ENCODE data around the gene INHA. TPM values are rescaled to one million over a fixed set of nuclear protein-coding genes. Genes with fewer than 3 reads are reported as not detected.

INHA gene
- total and polyA plus RNA-seq, 5 experiments from 2014 or later: not detected

DNA sequence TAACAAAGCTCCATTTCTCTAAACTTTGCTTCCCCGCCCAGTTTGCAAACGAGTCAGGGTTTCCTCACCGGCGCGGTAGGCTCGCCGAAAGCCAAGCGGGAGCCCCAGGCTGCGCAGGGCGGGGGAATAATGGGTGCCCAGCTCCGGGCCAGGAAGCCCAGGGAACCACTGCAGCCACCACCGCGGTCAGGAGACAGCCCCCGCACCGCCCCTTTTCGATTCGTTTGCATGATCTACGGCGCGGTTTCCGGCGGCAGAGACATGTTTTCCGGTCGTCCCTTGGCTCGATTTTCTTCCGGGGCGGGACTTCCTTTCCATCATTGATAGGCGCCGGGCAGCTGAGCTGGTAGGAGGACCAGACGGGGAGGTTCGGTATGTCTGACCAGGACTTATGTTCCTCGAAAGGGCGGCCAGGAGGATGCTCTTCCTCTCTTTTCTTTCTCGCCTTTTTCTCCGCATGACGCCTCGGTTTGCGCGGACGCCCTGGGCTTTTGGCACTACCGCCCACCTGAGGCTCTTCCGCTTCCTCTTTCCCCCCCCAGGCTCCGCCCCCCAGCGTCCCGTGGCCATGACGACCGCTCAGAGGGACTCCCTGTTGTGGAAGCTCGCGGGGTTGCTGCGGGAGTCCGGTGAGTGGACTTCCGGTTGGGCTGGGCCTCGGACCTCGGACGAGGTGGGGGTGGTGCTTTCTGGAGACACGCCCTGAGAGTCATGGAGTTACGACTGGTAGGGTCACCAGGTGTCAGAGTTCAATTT is 25.6 kb downstream of the INHA start, which contains the start of gene STK11IP:
STK11IP (plus strand) TSS at position 306 of the 756 bp plus-strand sequence; CDS start at position 569, 263 bp downstream.
- Mint-ChIP-seq H3K27ac (peak within 1 kb of the TSS; percentile 90 to 99 (median 96)), H3K4me3 (peak within 1 kb of the TSS; percentile 93 to 99 (median 96))
- POLR2A ChIA-PET: interaction anchor here (0.6 to 1.2 kb wide), 2 partner anchors 40 to 1281 kb away, joined by 3 read pairs; no protein-coding TSS in a partner anchor

DNA sequence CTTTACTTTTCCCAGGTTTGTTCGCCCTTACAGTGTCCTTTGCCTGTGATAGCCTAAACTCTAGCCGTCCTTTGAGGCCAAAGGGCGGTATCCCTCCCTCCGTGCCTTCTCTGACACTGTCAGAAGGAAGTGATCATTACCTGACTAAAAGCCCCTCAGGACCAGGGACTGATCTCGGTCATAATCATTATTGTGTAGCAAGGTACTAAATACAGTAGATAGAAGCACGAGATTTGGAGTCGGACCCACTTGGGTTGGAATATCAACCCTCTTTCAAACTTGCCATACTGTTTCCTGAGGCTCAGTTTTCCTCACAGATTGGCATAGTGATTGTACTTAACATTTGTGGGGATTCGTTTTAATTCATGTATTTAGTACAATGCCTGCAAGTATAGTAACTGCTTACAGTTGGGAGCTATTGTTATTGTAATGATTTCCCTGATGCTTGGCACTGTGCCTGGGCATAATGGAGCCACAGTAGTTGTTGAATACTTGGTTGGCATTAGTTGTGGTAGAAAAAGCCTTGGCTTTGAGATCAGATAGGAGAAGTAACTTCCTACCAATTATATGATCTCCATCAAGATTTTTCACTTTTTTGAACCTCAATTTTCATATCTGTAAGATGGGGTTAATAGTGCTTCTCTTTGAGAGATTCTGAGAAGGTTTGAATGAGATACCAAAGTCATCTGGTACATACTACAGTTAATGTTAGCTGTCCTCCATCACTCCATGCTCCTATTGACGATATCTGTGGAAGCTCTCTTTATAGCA is 26.4 kb downstream of the INHA start:
- peak overlapping the region; percentile 93 to 99 (median 96) for H3K4me3 Mint-ChIP-seq
- POLR2A ChIA-PET: interaction anchor here (0.5 to 0.6 kb wide), 2 partner anchors 996 to 1282 kb away, joined by 3 read pairs; no protein-coding TSS in a partner anchor

More for the DNA sequence above, 25.6 kb downstream of the INHA start, which contains the start of gene STK11IP:
- Mint-ChIP-seq H3K27me3 (peaks cover 0 to 9% (median 6%) of the 10 kb centered on the region in 5 donors), H3K9me3 (no peaks in the 10 kb centered on the region), H3K4me1 (peaks cover 7 to 23% (median 22%) of the 10 kb centered on the region in 4 donors), H3K36me3 (peaks cover 0 to 21% (median 11%) of the 10 kb centered on the region in 3 donors)
- peak; percentile 91 for ATAC-seq
- DNase-seq: peak; percentile 76 to 93 (median 88)

DNA sequence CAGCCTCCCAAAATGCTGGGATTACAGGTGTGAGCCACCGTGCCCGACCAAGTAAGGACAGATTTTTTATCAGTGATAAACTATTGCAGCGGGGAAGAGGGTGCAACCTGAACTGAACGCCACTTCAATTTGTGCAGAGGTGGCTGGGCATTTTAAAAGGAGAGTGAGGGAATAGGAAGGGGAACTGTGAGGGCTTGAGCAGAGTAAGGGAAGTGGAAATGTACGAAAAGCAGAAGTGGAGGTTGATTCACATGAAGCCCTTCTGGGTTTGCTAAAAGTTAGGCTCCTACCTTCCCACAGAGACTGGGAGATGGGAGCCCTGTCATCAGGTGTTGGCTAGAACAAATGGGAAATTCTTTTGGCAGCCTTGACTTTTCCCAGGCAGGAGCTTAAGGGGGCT is 31.7 kb downstream of the INHA start:
- H3K4me3 Mint-ChIP-seq: no peak overlapping the region

More for the DNA sequence above, 26.4 kb downstream of the INHA start:
- no peak for ATAC-seq
- DNase-seq: no peak
- no peaks in the 10 kb centered on the region for H3K9me3 Mint-ChIP-seq
- peaks cover 0 to 27% (median 11%) of the 10 kb centered on the region in 3 donors for H3K36me3 Mint-ChIP-seq
- H3K27ac Mint-ChIP-seq: peak overlapping the region; percentile 90 to 99 (median 96)
- H3K27me3 Mint-ChIP-seq: peaks cover 0 to 4% (median 0%) of the 10 kb centered on the region in 5 donors
- H3K4me1 Mint-ChIP-seq: peaks cover 7 to 23% (median 22%) of the 10 kb centered on the region in 4 donors

DNA sequence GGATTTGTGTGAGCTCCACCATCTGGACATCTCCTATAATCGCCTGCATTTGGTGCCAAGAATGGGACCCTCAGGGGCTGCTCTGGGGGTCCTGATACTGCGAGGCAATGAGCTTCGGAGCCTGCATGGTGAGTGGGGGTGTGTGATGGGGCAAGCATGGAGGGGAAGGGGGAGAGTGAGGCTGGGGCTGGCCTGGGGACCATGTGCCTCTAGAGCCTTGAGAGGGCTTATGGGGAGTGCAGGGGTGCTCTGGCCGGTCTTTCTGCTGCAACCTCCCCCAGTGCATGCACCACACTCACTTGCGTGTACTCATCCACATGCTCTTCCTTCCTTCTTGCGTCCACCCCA is 33.5 kb downstream of the INHA start:
- H3K27me3 Mint-ChIP-seq: no peaks in the 10 kb centered on the region
- no peak overlapping the region for H3K27ac Mint-ChIP-seq
- H3K4me1 Mint-ChIP-seq: peaks cover 0 to 11% (median 3%) of the 10 kb centered on the region in 4 donors
- H3K4me3 Mint-ChIP-seq: no peak overlapping the region
- peaks cover 4 to 82% (median 27%) of the 10 kb centered on the region in 3 donors for H3K36me3 Mint-ChIP-seq
- POLR2A ChIA-PET: no interaction called here
- ATAC-seq: no peak
- DNase-seq: no peak
- H3K9me3 Mint-ChIP-seq: no peaks in the 10 kb centered on the region

More for the DNA sequence above, 31.7 kb downstream of the INHA start:
- ATAC-seq (no peak), DNase-seq (no peak)
- H3K36me3 Mint-ChIP-seq: peaks cover 4 to 71% (median 24%) of the 10 kb centered on the region in 3 donors
- POLR2A ChIA-PET: no interaction called here
- no peaks in the 10 kb centered on the region for H3K27me3 Mint-ChIP-seq
- H3K27ac Mint-ChIP-seq: peak overlapping the region in 1 of 10 donors; percentile 26
- H3K9me3 Mint-ChIP-seq: no peaks in the 10 kb centered on the region
- peaks cover 7 to 16% (median 10%) of the 10 kb centered on the region in 4 donors for H3K4me1 Mint-ChIP-seq

DNA sequence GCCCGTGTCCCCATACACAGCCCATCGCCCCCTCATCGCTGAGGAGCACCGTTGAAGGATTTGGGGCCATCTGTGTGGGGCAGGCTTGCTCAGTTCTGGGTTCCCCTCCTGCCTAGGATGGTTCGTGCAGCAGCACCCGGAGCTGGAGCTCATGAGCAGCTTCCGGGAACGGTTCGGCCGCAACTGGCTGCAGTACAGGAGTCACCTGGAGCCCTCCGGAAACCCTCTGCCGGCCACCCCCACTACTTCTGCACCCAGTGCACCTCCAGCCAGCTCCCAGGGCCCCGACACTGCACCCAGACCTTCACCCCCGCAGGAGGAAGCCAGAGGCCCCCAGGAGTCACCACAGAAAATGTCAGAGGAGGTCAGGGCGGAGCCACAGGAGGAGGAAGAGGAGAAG is 35.8 kb downstream of the INHA start:
- ATAC-seq (no peak), DNase-seq (no peak)
- POLR2A ChIA-PET: no interaction called here
- Mint-ChIP-seq H3K9me3 (no peaks in the 10 kb centered on the region), H3K27ac (no peak overlapping the region), H3K4me1 (peaks cover 14 to 26% (median 17%) of the 10 kb centered on the region in 4 donors), H3K4me3 (no peak overlapping the region), H3K27me3 (no peaks in the 10 kb centered on the region), H3K36me3 (peaks cover 4 to 69% (median 19%) of the 10 kb centered on the region in 3 donors)

DNA sequence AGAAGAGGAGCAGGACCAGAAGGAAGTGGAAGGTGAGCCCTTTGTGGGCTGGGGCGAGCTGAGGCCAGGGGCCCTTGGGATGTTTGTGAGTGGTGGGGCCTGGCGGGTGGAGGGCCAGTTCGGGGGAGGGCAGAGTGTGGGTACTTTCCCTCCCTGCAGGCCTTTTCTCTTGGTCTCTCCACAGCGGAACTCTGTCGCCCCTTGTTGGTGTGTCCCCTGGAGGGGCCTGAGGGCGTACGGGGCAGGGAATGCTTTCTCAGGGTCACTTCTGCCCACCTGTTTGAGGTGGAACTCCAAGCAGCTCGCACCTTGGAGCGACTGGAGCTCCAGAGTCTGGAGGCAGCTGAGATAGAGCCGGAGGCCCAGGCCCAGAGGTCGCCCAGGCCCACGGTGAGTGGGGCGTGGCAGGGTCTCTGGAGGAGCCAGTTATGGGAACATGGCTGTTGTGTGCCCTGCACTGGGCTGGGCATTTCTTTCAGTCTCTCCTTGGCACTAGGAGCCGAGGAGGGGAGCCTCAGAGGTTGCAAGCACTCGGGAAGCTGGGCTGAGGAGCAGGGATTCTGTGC is 36.4 kb downstream of the INHA start:
- Mint-ChIP-seq H3K4me1 (peaks cover 15 to 27% (median 20%) of the 10 kb centered on the region in 4 donors), H3K9me3 (no peaks in the 10 kb centered on the region), H3K27me3 (no peaks in the 10 kb centered on the region), H3K4me3 (no peak overlapping the region), H3K36me3 (peaks cover 4 to 66% (median 19%) of the 10 kb centered on the region in 3 donors), H3K27ac (no peak overlapping the region)
- ATAC-seq (no peak), DNase-seq (no peak)
- POLR2A ChIA-PET: no interaction called here

DNA sequence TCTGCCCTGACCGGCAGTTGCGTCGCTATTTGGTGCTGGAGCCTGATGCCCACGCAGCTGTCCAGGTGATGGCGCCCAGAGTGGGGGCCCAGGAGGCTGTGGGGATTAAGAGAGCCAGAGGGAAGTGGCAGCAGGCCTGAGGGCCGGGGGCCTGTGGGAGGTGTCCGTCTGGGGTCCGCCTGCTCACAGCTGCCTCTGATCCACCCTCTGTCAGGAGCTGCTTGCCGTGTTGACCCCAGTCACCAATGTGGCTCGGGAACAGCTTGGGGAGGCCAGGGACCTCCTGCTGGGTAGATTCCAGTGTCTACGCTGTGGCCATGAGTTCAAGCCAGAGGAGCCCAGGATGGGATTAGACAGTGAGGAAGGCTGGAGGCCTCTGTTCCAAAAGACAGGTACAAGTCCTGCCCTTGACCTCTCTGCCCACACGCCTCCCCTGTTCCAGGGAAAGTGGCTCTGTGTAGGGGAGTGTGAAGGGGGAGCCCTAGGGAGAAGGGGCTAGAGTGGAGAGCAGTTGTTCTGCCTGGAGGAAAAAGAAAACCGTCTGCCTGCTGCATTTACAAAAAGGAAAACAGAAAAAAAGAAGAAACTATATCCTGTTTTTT is 37.1 kb downstream of the INHA start:
- peaks cover 4 to 60% (median 15%) of the 10 kb centered on the region in 3 donors for H3K36me3 Mint-ChIP-seq
- H3K4me3 Mint-ChIP-seq: no peak overlapping the region
- H3K4me1 Mint-ChIP-seq: peaks cover 14 to 22% (median 19%) of the 10 kb centered on the region in 4 donors
- H3K27me3 Mint-ChIP-seq: no peaks in the 10 kb centered on the region
- peak overlapping the region in 2 of 10 donors; percentile 22 to 79 for H3K27ac Mint-ChIP-seq
- POLR2A ChIA-PET: no interaction called here
- no peak for DNase-seq
- ATAC-seq: no peak
- H3K9me3 Mint-ChIP-seq: no peaks in the 10 kb centered on the region

DNA sequence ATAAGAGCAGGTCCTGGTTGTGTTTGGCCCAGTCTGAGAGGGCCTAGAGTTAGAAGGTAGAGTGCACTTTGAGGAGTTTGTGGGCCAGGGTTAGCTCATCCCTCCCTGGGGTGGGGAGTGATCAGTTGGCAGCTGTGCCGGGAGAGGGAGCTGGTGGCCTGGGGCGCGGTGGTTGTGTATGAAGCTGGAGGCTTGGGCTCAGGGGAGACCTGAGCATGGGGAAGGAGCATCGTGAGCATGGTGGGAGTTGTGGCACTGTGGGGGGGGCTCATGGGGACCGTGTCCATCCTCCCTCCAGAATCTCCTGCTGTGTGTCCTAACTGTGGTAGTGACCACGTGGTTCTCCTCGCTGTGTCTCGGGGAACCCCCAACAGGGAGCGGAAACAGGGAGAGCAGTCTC is 39.2 kb downstream of the INHA start:
- no peak for DNase-seq
- Mint-ChIP-seq H3K4me3 (peak overlapping the region in 5 of 10 donors; percentile 9 to 68 (median 33)), H3K27ac (peak overlapping the region in 4 of 10 donors; percentile 7 to 79 (median 60)), H3K4me1 (peaks cover 16 to 22% (median 19%) of the 10 kb centered on the region in 4 donors), H3K36me3 (peaks cover 0 to 50% (median 14%) of the 10 kb centered on the region in 3 donors), H3K27me3 (no peaks in the 10 kb centered on the region), H3K9me3 (no peaks in the 10 kb centered on the region)
- POLR2A ChIA-PET: no interaction called here
- no peak for ATAC-seq

DNA sequence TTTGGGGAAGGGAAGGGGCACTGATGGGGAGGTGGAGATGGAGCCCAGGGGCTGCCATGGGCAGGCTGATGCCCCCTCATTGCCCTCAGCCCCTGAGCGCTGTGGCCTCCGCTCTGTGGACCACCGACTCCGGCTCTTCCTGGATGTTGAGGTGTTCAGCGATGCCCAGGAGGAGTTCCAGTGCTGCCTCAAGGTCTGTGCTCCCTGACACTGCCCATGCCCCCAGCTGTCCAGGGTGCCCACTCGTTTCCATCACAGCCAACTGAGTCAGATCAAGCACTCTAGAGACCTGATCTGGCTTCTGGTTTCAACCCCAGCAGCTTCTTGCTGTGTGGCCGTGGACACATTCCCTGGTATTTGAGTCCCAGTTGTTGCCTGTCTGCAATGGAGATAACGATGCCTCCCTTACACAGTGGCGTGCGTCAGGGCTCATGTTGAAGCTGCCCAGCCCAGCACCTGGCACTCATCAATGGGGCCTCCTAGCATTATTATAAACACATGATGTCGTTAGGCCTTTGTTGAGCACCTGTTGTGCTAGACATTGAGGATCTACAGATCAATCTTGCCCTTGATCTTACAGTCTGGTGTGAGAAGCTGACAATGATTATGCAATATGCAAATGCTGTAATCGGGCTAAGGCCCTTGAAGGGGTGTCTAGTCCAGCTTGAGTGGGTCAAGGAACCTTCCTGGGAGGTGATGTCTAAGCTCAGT is 39.9 kb downstream of the INHA start:
- Mint-ChIP-seq H3K4me3 (peak overlapping the region in 7 of 10 donors; percentile 17 to 83 (median 66)), H3K9me3 (no peaks in the 10 kb centered on the region), H3K4me1 (peaks cover 16 to 22% (median 19%) of the 10 kb centered on the region in 4 donors), H3K36me3 (peaks cover 0 to 45% (median 14%) of the 10 kb centered on the region in 3 donors), H3K27ac (peak overlapping the region in 7 of 10 donors; percentile 54 to 92 (median 88)), H3K27me3 (no peaks in the 10 kb centered on the region)
- DNase-seq (no peak), ATAC-seq (no peak)
- POLR2A ChIA-PET: no interaction called here

DNA sequence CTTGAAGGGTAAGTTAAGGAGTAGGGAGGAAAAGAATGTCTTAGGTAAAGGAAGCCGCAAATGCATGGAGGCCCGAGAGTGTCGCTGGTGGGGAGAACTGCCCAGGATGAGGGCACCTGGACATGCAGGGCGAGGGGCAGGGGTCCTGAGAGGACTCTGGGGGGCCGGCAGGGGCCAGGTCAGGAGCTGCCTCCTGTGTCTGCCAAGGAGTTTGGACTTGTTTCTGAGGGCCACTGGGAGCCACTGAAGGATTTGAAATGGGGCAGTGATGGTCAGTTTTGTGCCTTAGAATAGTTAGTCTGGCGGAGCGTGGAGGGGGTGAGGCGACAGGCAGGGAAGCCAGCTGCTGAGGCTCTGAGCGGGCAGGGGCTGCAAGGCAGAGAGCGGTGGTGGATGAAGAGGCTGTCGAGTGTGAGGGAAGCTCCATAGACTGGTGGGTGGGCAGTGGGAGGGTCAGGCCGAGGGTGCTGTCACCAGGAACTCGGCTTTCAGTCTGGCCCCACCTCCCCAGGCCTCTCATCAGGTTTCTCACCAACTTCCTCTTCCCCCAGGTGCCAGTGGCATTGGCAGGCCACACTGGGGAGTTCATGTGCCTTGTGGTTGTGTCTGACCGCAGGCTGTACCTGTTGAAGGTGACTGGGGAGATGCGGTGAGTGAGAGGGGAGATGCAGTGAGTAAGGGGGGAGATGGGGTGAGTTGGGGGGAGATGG is 40.6 kb downstream of the INHA start:
- H3K9me3 Mint-ChIP-seq: no peaks in the 10 kb centered on the region

DNA sequence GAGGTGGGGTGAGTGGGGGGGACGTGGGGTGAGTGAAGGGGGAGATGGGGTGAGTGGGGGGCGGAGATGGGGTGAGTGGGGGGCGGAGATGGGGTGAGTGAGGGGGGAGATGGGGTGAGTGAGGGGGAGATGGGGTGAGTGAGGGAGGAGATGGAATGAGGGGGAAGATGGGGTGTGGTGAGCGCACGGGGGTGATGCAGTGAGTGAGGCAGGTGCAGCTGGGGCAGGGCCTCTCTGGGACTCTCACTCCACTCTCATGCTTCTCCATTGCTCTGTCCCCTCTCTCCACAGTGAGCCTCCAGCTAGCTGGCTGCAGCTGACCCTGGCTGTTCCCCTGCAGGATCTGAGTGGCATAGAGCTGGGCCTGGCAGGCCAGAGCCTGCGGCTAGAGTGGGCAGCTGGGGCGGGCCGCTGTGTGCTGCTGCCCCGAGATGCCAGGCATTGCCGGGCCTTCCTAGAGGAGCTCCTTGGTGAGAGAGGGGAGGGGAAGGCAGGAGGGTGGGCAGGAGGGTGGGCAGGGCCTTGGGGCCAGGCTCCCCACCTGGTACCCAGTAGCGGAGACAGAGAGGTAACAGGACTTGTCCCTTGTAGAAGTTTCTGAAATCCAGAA is 41.5 kb downstream of the INHA start:
- H3K27me3 Mint-ChIP-seq: no peaks in the 10 kb centered on the region
- POLR2A ChIA-PET: no interaction called here
- no peaks in the 10 kb centered on the region for H3K9me3 Mint-ChIP-seq
- DNase-seq: no peak
- no peak for ATAC-seq
- H3K27ac Mint-ChIP-seq: peak overlapping the region in 1 of 10 donors; percentile 88
- H3K4me3 Mint-ChIP-seq: peak overlapping the region in 1 of 10 donors; percentile 66
- peaks cover 16 to 22% (median 19%) of the 10 kb centered on the region in 4 donors for H3K4me1 Mint-ChIP-seq
- peaks cover 0 to 33% (median 9%) of the 10 kb centered on the region in 3 donors for H3K36me3 Mint-ChIP-seq

More for the DNA sequence above, 40.6 kb downstream of the INHA start:
- Mint-ChIP-seq H3K4me3 (peak overlapping the region in 9 of 10 donors; percentile 28 to 83 (median 66)), H3K27me3 (no peaks in the 10 kb centered on the region), H3K36me3 (peaks cover 0 to 38% (median 9%) of the 10 kb centered on the region in 3 donors), H3K4me1 (peaks cover 16 to 22% (median 19%) of the 10 kb centered on the region in 4 donors), H3K27ac (peak overlapping the region in 9 of 10 donors; percentile 63 to 92 (median 88))
- POLR2A ChIA-PET: no interaction called here
- ATAC-seq: peak; percentile 72 to 93
- DNase-seq: peak in 7 of 10 donors; percentile 27 to 57 (median 52)

All from naive thymus-derived CD8-positive, alpha-beta T cell (primary cell).